CD4-positive, CD25-positive, alpha-beta regulatory T cell (primary cell): ENCODE measurements around the gene MGLL. TPM values are rescaled to one million over a fixed set of nuclear protein-coding genes. Genes with fewer than 3 reads are reported as not detected.

ENCODE experiments used
- ATAC-seq, 2 donors: fragments of 150-1000 bp; cut with Tn5 transposase; one replicate each; pipeline ENCODE4 v1.10.0; 2021; ENCODE audit warnings: low read depth in 2 of 2, moderate number of reproducible peaks in 2 of 2, moderate library complexity in 1 of 2
- DNase-seq, 3 donors: peaks; one replicate each; pipeline versions ENCODE4 v3.0.0 to v3.0.0-alpha.2; 2012 to 2022; ENCODE audit warnings: mixed read lengths in 1 of 3
- H3K27ac ChIP-seq: one replicate; pipeline ENCODE4 v1.7.0; 2013; ENCODE audit warnings: mild to moderate bottlenecking, low read length; ENCODE audit not compliant: insufficient read depth, poor library complexity, severe bottlenecking
- H3K27me3 ChIP-seq: one replicate; pipeline ENCODE4 v1.7.0; 2013; ENCODE audit warnings: low read length; ENCODE audit not compliant: control insufficient read depth, insufficient read depth
- H3K36me3 ChIP-seq: one replicate; pipeline ENCODE4 v1.7.0; 2013; ENCODE audit warnings: mild to moderate bottlenecking, low read length, moderate library complexity; ENCODE audit not compliant: control insufficient read depth, insufficient read depth
- H3K4me1 ChIP-seq: 2 replicates; pipeline ENCODE4 v1.7.0; 2013; ENCODE audit warnings: mild to moderate bottlenecking, low read length; ENCODE audit not compliant: insufficient read depth, control insufficient read depth, poor library complexity, severe bottlenecking
- H3K4me3 ChIP-seq: one replicate; pipeline ENCODE4 v1.7.0; 2013; ENCODE audit warnings: low read depth, mild to moderate bottlenecking, low read length, moderate library complexity
- H3K9me3 ChIP-seq, 2 experiments: 1 replicate in 1 of 2; 2 replicates in 1 of 2; pipeline ENCODE4 v1.7.0; 2013; ENCODE audit warnings: low read length in 2 of 2, mild to moderate bottlenecking in 1 of 2, moderate library complexity in 1 of 2; ENCODE audit not compliant: control insufficient read depth in 2 of 2
- H3K27ac Mint-ChIP-seq, 3 donors: one replicate each; pipeline ENCODE4 v1.8.0; 2020 to 2022; ENCODE audit warnings: mild to moderate bottlenecking in 3 of 3, mixed read lengths in 3 of 3, moderate library complexity in 2 of 3
- H3K27me3 Mint-ChIP-seq: one replicate; pipeline ENCODE4 v1.8.0; 2022; ENCODE audit warnings: mild to moderate bottlenecking, mixed read lengths
- H3K36me3 Mint-ChIP-seq: one replicate; pipeline ENCODE4 v1.8.0; 2020; ENCODE audit warnings: mixed read lengths
- H3K4me1 Mint-ChIP-seq, 4 donors: one replicate each; pipeline ENCODE4 v1.8.0; 2020 to 2022; ENCODE audit warnings: mixed read lengths in 4 of 4, mild to moderate bottlenecking in 1 of 4
- H3K4me3 Mint-ChIP-seq, 4 donors: one replicate each; pipeline ENCODE4 v1.8.0; 2020 to 2022; ENCODE audit warnings: mild to moderate bottlenecking in 4 of 4, mixed read lengths in 4 of 4, moderate library complexity in 3 of 4
- H3K9me3 Mint-ChIP-seq, 7 donors: one replicate each; pipeline ENCODE4 v1.8.0; 2020 to 2022; ENCODE audit warnings: mixed read lengths in 7 of 7, mild to moderate bottlenecking in 3 of 7, moderate library complexity in 2 of 7
- polyA plus RNA-seq, 4 donors: library from polyadenylated mRNA; unstranded; fragments of 300-500 nt; fragmentation: Illumina TruSeq; gene quantifications; one replicate each; pipeline ENCODE4 v1.2.3, GENCODE V29; 2021
- total RNA-seq: library from RNA; stranded (reverse); gene quantifications from one replicate; pipeline ENCODE4 v1.2.3, GENCODE V29; 2022

The MGLL gene
- total and polyA plus RNA-seq, 5 donors from 2014 or later = 0.06 to 1.7 (median 1.4) TPM; not detected in 2

- no peaks in the 10 kb centered on the region for H3K36me3 ChIP-seq
- DNase-seq = no peak
- Mint-ChIP-seq H3K9me3 (no peaks in the 10 kb centered on the region), H3K4me1 (no peaks in the 10 kb centered on the region), H3K4me3 (no peak overlapping the region), H3K27ac (no peak overlapping the region), H3K27me3 (peaks cover 16% of the 10 kb centered on the region), H3K36me3 (no peaks in the 10 kb centered on the region)
- H3K27ac ChIP-seq = no peak overlapping the region
- no peak for ATAC-seq
- H3K27me3 ChIP-seq = peaks cover 3% of the 10 kb centered on the region
- H3K4me3 ChIP-seq = no peak overlapping the region
- H3K4me1 ChIP-seq = no peaks in the 10 kb centered on the region
- H3K9me3 ChIP-seq = no peaks in the 10 kb centered on the region
Observed at GRCh38 chr3:127847236-127847720, 25.0 kb upstream of the MGLL start.

- no peaks in the 10 kb centered on the region for H3K9me3 Mint-ChIP-seq
- no peak overlapping the region for H3K27ac Mint-ChIP-seq
- peaks cover 3% of the 10 kb centered on the region for H3K27me3 ChIP-seq
- no peaks in the 10 kb centered on the region for H3K4me1 Mint-ChIP-seq
- DNase-seq = no peak
- no peak overlapping the region for H3K4me3 Mint-ChIP-seq
- ATAC-seq = no peak
- no peaks in the 10 kb centered on the region for H3K9me3 ChIP-seq
- no peak overlapping the region for H3K27ac ChIP-seq
- H3K4me3 ChIP-seq = no peak overlapping the region
- H3K36me3 Mint-ChIP-seq = no peaks in the 10 kb centered on the region
- H3K36me3 ChIP-seq = no peaks in the 10 kb centered on the region
- no peaks in the 10 kb centered on the region for H3K4me1 ChIP-seq
- peaks cover 15% of the 10 kb centered on the region for H3K27me3 Mint-ChIP-seq
Observed at GRCh38 chr3:127846576-127846975, 24.3 kb upstream of the MGLL start.

GRCh38 chr3:127844326-127844942 is 22.1 kb upstream of the MGLL start:
- no peaks in the 10 kb centered on the region for H3K4me1 ChIP-seq
- H3K27me3 Mint-ChIP-seq = peaks cover 11% of the 10 kb centered on the region
- no peak overlapping the region for H3K4me3 Mint-ChIP-seq
- H3K27ac ChIP-seq = no peak overlapping the region
- ATAC-seq (no peak), DNase-seq (no peak)
- peaks cover 3% of the 10 kb centered on the region for H3K27me3 ChIP-seq
- H3K4me3 ChIP-seq = no peak overlapping the region
- H3K36me3 ChIP-seq = no peaks in the 10 kb centered on the region
- no peaks in the 10 kb centered on the region for H3K36me3 Mint-ChIP-seq
- no peaks in the 10 kb centered on the region for H3K4me1 Mint-ChIP-seq
- no peak overlapping the region for H3K27ac Mint-ChIP-seq
- H3K9me3 ChIP-seq = no peaks in the 10 kb centered on the region
- H3K9me3 Mint-ChIP-seq = no peaks in the 10 kb centered on the region

GRCh38 chr3:127840671-127841070 is 18.4 kb upstream of the MGLL start:
- no peak overlapping the region for H3K4me3 Mint-ChIP-seq
- H3K4me3 ChIP-seq = no peak overlapping the region
- H3K27me3 ChIP-seq = peaks cover 2% of the 10 kb centered on the region
- no peaks in the 10 kb centered on the region for H3K36me3 Mint-ChIP-seq
- H3K27ac ChIP-seq = no peak overlapping the region
- no peak overlapping the region for H3K27ac Mint-ChIP-seq
- H3K4me1 ChIP-seq = no peaks in the 10 kb centered on the region
- H3K9me3 Mint-ChIP-seq = peaks cover 0 to 2% (median 0%) of the 10 kb centered on the region in 7 donors
- ATAC-seq (no peak), DNase-seq (no peak)
- no peaks in the 10 kb centered on the region for H3K36me3 ChIP-seq
- no peaks in the 10 kb centered on the region for H3K9me3 ChIP-seq
- no peaks in the 10 kb centered on the region for H3K4me1 Mint-ChIP-seq
- peaks cover 5% of the 10 kb centered on the region for H3K27me3 Mint-ChIP-seq

- H3K27ac Mint-ChIP-seq = no peak overlapping the region
- no peaks in the 10 kb centered on the region for H3K36me3 ChIP-seq
- peaks cover 2% of the 10 kb centered on the region for H3K27me3 ChIP-seq
- H3K27me3 Mint-ChIP-seq = peaks cover 5% of the 10 kb centered on the region
- no peaks in the 10 kb centered on the region for H3K9me3 ChIP-seq
- no peak overlapping the region for H3K4me3 ChIP-seq
- H3K27ac ChIP-seq = no peak overlapping the region
- no peak overlapping the region for H3K4me3 Mint-ChIP-seq
- no peaks in the 10 kb centered on the region for H3K4me1 Mint-ChIP-seq
- no peaks in the 10 kb centered on the region for H3K4me1 ChIP-seq
- H3K36me3 Mint-ChIP-seq = no peaks in the 10 kb centered on the region
- peaks cover 0 to 3% (median 0%) of the 10 kb centered on the region in 7 donors for H3K9me3 Mint-ChIP-seq
- ATAC-seq (no peak), DNase-seq (no peak)
Observed at GRCh38 chr3:127839099-127839498, 16.8 kb upstream of the MGLL start.

- ATAC-seq (no peak), DNase-seq (no peak)
- Mint-ChIP-seq H3K4me1 (no peaks in the 10 kb centered on the region), H3K27me3 (peaks cover 11% of the 10 kb centered on the region), H3K36me3 (no peaks in the 10 kb centered on the region), H3K27ac (no peak overlapping the region), H3K9me3 (peaks cover 0 to 7% (median 0%) of the 10 kb centered on the region in 7 donors), H3K4me3 (no peak overlapping the region)
- peaks cover 2 to 4% of the 10 kb centered on the region in 2 experiments for H3K9me3 ChIP-seq
- peaks cover 2% of the 10 kb centered on the region for H3K27me3 ChIP-seq
- H3K4me1 ChIP-seq = no peaks in the 10 kb centered on the region
- no peak overlapping the region for H3K4me3 ChIP-seq
- no peak overlapping the region for H3K27ac ChIP-seq
- no peaks in the 10 kb centered on the region for H3K36me3 ChIP-seq
Observed at GRCh38 chr3:127835993-127836882, 13.9 kb upstream of the MGLL start.

- Mint-ChIP-seq H3K36me3 (no peaks in the 10 kb centered on the region), H3K4me3 (no peak overlapping the region), H3K27ac (no peak overlapping the region), H3K27me3 (peaks cover 11% of the 10 kb centered on the region), H3K4me1 (no peaks in the 10 kb centered on the region), H3K9me3 (peaks cover 0 to 13% (median 3%) of the 10 kb centered on the region in 7 donors)
- DNase-seq = no peak
- H3K4me1 ChIP-seq = no peaks in the 10 kb centered on the region
- peaks cover 2% of the 10 kb centered on the region for H3K27me3 ChIP-seq
- H3K36me3 ChIP-seq = no peaks in the 10 kb centered on the region
- no peak for ATAC-seq
- no peak overlapping the region for H3K27ac ChIP-seq
- H3K4me3 ChIP-seq = no peak overlapping the region
- H3K9me3 ChIP-seq = peaks cover 3 to 4% of the 10 kb centered on the region in 2 experiments
Observed at GRCh38 chr3:127834771-127835170, 12.5 kb upstream of the MGLL start.
